HUES48 (cell line): ENCODE measurements around the gene PNMA8B.
"Not testable (repeated sequence)": the region's sequence is repeated elsewhere in the genome, so short reads cannot be mapped to it uniquely, and the experiment has no call there.

ENCODE experiments used
- H3K27ac ChIP-seq: one replicate; pipeline ENCODE4 v1.7.0; 2013; ENCODE audit warnings: low read depth, low read length, inconsistent platforms
- H3K27me3 ChIP-seq: 2 replicates; pipeline ENCODE4 v1.6.1; 2013; ENCODE audit warnings: mild to moderate bottlenecking, low read length; ENCODE audit not compliant: control insufficient read depth, insufficient read depth
- H3K36me3 ChIP-seq: 2 replicates; pipeline ENCODE4 v1.6.1; 2013; ENCODE audit warnings: low read length; ENCODE audit not compliant: control insufficient read depth, insufficient read depth
- H3K4me1 ChIP-seq: 2 replicates; pipeline ENCODE4 v1.6.1; 2013; ENCODE audit warnings: mild to moderate bottlenecking, low read length; ENCODE audit not compliant: control insufficient read depth, insufficient read depth
- H3K4me3 ChIP-seq: 2 replicates; pipeline ENCODE4 v1.5.1; 2013; ENCODE audit warnings: mild to moderate bottlenecking, low read depth, low read length
- H3K9ac ChIP-seq: 2 replicates; pipeline ENCODE4 v1.6.1; 2013; ENCODE audit warnings: mild to moderate bottlenecking, low read depth, low read length, moderate library complexity
- H3K9me3 ChIP-seq: 2 replicates; pipeline ENCODE4 v1.6.1; 2013; ENCODE audit warnings: low read length; ENCODE audit not compliant: control insufficient read depth, insufficient read depth

PNMA8B gene

GRCh38 chr19:46513461-46514236 lies 18.0 kb upstream of the PNMA8B start:
- Histone ChIP-seq H3K36me3 (no peaks in the 10 kb centered on the region), H3K4me3 (no peak overlapping the region), H3K27me3 (no peaks in the 10 kb centered on the region), H3K27ac (no peak overlapping the region), H3K9me3 (no peaks in the 10 kb centered on the region), H3K4me1 (no peaks in the 10 kb centered on the region), H3K9ac (no peak overlapping the region)

- Histone ChIP-seq H3K4me3 (no peak overlapping the region), H3K27me3 (no peaks in the 10 kb centered on the region), H3K4me1 (no peaks in the 10 kb centered on the region), H3K9me3 (no peaks in the 10 kb centered on the region), H3K27ac (no peak overlapping the region), H3K9ac (no peak overlapping the region), H3K36me3 (no peaks in the 10 kb centered on the region)
Measured at GRCh38 chr19:46511237-46511636, 15.6 kb upstream of the PNMA8B start.

DNA sequence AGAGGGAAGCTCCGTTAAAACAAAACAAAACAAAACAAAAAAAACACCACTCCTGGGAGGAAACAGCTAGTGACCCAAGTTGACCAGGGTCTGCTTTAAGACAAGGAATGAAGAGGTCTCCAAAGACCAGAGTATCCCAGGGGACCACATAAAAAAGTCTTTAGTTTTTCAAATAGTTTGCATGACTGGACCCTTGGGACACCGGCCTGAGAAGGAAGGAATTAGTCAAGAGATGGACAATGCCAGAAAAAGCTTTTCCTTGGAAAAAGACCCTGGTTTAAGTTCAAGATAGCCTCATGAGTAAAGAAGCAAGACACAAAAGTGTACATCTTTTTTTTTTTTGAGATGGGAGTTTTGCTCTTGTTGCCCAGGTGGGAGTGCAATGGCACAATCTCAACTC lies 12.5 kb upstream of the PNMA8B start:
- Histone ChIP-seq H3K27ac (no peak overlapping the region), H3K9ac (no peak overlapping the region), H3K27me3 (no peaks in the 10 kb centered on the region), H3K9me3 (no peaks in the 10 kb centered on the region), H3K36me3 (no peaks in the 10 kb centered on the region), H3K4me1 (no peaks in the 10 kb centered on the region), H3K4me3 (no peak overlapping the region)

GRCh38 chr19:46503848-46504453 lies 8.3 kb upstream of the PNMA8B start:
- no peak overlapping the region for H3K4me3 ChIP-seq
- no peaks in the 10 kb centered on the region for H3K27me3 ChIP-seq
- no peaks in the 10 kb centered on the region for H3K36me3 ChIP-seq

DNA sequence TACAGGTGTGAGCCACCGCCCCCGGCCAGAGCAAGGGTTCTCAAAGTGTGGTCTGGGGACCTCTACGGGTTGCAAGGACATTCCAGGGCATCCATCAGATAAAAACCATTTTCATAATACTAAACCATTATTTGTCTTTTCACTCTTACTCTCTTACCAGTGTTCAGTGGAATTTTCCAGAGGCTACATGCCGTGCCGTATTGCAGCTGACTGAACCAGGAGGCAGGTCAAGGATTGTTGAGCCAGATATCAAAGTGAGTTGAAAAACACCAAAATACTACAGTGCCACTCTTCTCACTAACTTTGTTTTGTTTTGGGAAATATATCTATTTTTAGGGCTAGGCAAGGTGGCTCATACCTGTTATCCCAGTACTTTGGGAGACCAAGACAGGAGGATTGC lies 7.2 kb upstream of the PNMA8B start:
- H3K27me3 ChIP-seq, result no peaks in the 10 kb centered on the region
- H3K9me3 ChIP-seq, result no peaks in the 10 kb centered on the region

More at GRCh38 chr19:46503848-46504453, 8.3 kb upstream of the PNMA8B start:
- H3K27ac ChIP-seq, result no peak overlapping the region
- no peaks in the 10 kb centered on the region for H3K9me3 ChIP-seq
- H3K9ac ChIP-seq, result no peak overlapping the region
- H3K4me1 ChIP-seq, result no peaks in the 10 kb centered on the region

GRCh38 chr19:46499692-46500091 lies 4.0 kb upstream of the PNMA8B start:
- Histone ChIP-seq H3K27me3 (peaks cover 9% of the 10 kb centered on the region), H3K9me3 (no peaks in the 10 kb centered on the region), H3K4me1 (peaks cover 6% of the 10 kb centered on the region; the same call in 1 of the 2 replicates), H3K36me3 (no peaks in the 10 kb centered on the region), H3K9ac (no peak overlapping the region), H3K27ac (no peak overlapping the region), H3K4me3 (no peak overlapping the region)

More for the DNA sequence above, 7.2 kb upstream of the PNMA8B start:
- Histone ChIP-seq H3K4me1 (no peaks in the 10 kb centered on the region), H3K36me3 (no peaks in the 10 kb centered on the region), H3K9ac (no peak overlapping the region), H3K4me3 (no peak overlapping the region), H3K27ac (no peak overlapping the region)

DNA sequence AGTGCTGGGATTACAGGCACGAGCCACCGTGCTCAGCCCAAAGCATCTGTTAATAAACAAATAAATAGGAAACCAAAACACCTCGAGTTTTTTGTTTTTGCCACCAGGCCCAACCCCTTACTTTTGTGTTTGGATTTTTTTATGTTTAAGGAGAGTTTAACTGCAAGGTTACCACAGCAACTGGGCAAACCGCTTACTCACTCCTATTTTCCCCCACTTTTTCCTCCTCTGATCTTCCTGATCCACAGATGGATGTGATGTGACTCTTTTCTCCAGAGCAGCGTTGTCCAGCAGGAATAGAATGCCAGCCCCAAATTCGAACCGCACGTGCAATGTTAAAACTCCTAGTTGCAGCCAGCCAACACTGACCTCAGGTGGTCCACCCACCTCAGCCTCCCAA lies 2.1 kb upstream of the PNMA8B start:
- Histone ChIP-seq H3K9me3 (no peaks in the 10 kb centered on the region), H3K4me3 (no peak overlapping the region), H3K27me3 (peaks cover 27% of the 10 kb centered on the region), H3K27ac (no peak overlapping the region), H3K9ac (no peak overlapping the region), H3K4me1 (peaks cover 10% of the 10 kb centered on the region; the same call in 1 of the 2 replicates), H3K36me3 (no peaks in the 10 kb centered on the region)

GRCh38 chr19:46496886-46497285 lies 1.2 kb upstream of the PNMA8B start:
- H3K27ac ChIP-seq, H3K9ac ChIP-seq, H3K36me3 ChIP-seq, H3K9me3 ChIP-seq, H3K4me1 ChIP-seq, H3K4me3 ChIP-seq: not testable (repeated sequence)
- peaks cover 35% of the 10 kb centered on the region for H3K27me3 ChIP-seq

GRCh38 chr19:46496304-46496703 lies 637 bp upstream of the PNMA8B start:
- no peaks in the 10 kb centered on the region for H3K36me3 ChIP-seq
- H3K4me3 ChIP-seq, result peak overlapping the region; percentile 65; the same call in 1 of the 2 replicates
- H3K27ac ChIP-seq, result no peak overlapping the region
- H3K4me1 ChIP-seq, result peaks cover 10% of the 10 kb centered on the region; the same call in 1 of the 2 replicates
- H3K9ac ChIP-seq, result no peak overlapping the region
- H3K27me3 ChIP-seq, result peaks cover 41% of the 10 kb centered on the region
- no peaks in the 10 kb centered on the region for H3K9me3 ChIP-seq

DNA sequence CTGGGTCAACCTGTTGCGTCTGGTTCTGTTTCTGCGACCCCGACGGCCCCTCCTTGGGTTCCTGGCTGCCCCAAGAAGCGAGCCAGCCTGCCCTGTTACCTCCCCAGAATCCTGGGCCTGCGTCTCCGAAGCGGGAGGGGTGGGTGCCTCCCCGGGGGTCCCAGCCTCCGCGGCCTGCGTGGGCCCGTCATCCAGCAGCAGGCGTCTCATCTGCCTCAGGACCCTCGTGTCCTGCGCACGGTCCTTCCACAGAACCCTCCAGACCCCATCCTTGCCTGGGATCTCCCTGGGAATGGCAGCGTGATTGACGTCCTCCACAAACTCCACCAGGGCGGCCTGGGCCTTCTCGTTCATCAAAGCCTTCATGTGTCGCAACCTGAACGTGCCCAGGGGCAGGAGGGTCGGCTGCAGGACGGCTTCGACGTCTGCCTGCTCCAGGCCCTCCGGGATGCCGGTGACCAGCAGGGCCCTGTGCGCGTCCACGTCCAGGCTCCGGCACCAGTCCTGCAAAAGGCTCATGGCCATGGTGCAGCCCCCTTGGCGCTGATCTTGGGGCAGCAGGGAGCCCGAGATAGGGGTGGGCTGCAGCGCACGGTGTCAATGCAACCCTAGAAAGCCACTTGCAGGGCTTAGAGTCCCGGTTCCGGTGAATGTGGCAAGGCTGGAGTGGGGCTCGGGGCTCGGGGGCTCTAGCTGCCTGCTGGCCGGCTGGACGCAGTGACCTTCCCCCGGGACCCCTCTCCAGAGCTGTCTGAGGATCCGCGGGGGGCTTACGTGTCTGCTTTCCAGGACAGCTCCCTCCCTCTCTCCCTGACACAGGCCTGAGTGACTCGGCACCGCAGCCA lies 504 bp downstream of the PNMA8B start:
- H3K27ac ChIP-seq, result no peak overlapping the region
- H3K27me3 ChIP-seq, result peaks cover 52% of the 10 kb centered on the region

More for the DNA sequence above, 504 bp downstream of the PNMA8B start:
- no peaks in the 10 kb centered on the region for H3K36me3 ChIP-seq
- peaks cover 10% of the 10 kb centered on the region; the same call in 1 of the 2 replicates for H3K4me1 ChIP-seq
- peak overlapping the region; percentile 65 for H3K4me3 ChIP-seq
- no peak overlapping the region for H3K9ac ChIP-seq
- no peaks in the 10 kb centered on the region for H3K9me3 ChIP-seq
